Urinary bladder (tissue), 4 donors: ENCODE measurements around the gene BARX1. TPM values are rescaled to one million over a fixed set of nuclear protein-coding genes. Genes with fewer than 3 reads are reported as not detected.
"Not testable (repeated sequence)": the region's sequence is repeated elsewhere in the genome, so short reads cannot be mapped to it uniquely, and the experiment has no call there.

Source experiments
- DNase-seq: peaks from one replicate; pipeline ENCODE4 v3.0.0-alpha.2; 2015; ENCODE audit errors: extremely low spot score
- H3K27ac ChIP-seq: one replicate; pipeline ENCODE4 v1.5.1; 2013; ENCODE audit warnings: low read depth, mild to moderate bottlenecking, moderate library complexity
- H3K36me3 ChIP-seq: one replicate; pipeline ENCODE4 v1.6.1; 2013; ENCODE audit warnings: mild to moderate bottlenecking, moderate library complexity; ENCODE audit not compliant: insufficient read depth
- H3K4me1 ChIP-seq: one replicate; pipeline ENCODE4 v1.6.1; 2013; ENCODE audit warnings: mild to moderate bottlenecking, moderate library complexity; ENCODE audit not compliant: insufficient read depth
- H3K4me3 ChIP-seq: one replicate; pipeline ENCODE4 v1.5.1; 2013; ENCODE audit warnings: low read depth, low read length
- WGBS: extraction: QIAGEN DNeasy Blood & Tissue Kit; methylation state at CpG from one replicate; pipeline ENCODE4 v1.1.7; 2013; 5-methylcytosine and 5-hydroxymethylcytosine counted together
- polyA plus RNA-seq: library from polyadenylated mRNA; stranded (reverse); fragments of 200-250 nt; gene quantifications from one replicate; pipeline ENCODE4 v1.2.3, GENCODE V29; 2013
- total RNA-seq: library from RNA; depleted of rRNA; stranded (reverse); fragments of >200 nt; gene quantifications from one replicate; pipeline ENCODE4 v1.2.3, GENCODE V29; 2014
- donor health status: healthy with polysubstance abuse.
- donor health status: healthy.

The BARX1 gene
- total and polyA plus RNA-seq, 2 donors: not detected

- 85% methylated on average over 7 of the region's 7 CpGs for WGBS
- H3K4me1 ChIP-seq, H3K27ac ChIP-seq, H3K36me3 ChIP-seq, DNase-seq, H3K4me3 ChIP-seq: not testable (repeated sequence)
These were observed 15.6 kb downstream of the BARX1 start for GRCh38 chr9:93939589-93939988.

DNA sequence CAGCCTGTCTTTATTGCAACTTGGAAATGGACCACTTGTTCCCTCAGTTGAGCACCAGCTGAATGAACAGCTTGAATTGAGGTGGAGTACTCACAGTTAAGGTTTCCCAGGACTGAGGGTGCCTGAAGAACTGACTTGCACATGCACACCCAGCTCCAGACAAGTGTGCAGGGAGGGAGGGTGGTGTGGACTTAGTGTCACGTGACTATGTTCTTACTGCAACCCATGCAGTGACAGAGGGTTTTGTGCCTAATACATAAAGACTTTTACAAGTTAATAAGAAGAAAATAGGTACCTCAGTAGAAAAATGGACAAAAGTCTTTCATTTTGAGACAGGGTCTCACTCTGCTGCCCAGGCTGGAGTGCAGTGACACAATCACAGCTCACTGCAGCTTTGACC, 18.0 kb downstream of the BARX1 start:
- Histone ChIP-seq H3K36me3 (no peaks in the 10 kb centered on the region), H3K4me1 (no peaks in the 10 kb centered on the region), H3K4me3 (no peak overlapping the region), H3K27ac (no peak overlapping the region)
- no peak for DNase-seq
- 56% methylated on average over 1 of the region's 1 CpG for WGBS

DNA sequence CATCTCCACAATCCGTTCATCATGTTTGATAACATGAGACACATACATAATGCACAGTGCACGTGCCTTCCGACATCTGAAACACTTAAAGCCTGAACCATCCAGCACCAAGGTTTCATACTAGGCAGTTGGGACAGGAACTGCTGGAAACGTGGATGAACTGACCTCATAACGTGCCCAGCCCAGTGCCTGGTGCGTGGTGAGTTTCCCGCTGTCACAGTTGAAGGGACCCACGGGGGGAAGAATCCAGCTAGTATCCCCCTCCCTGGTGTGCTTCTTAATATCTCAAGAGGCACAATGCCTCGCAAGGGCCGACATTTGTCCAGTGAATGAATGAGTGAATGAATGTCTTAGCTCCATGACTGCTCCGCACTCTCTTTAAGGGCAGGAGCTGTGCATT, 23.2 kb downstream of the BARX1 start:
- 83% methylated on average over 11 of the region's 11 CpGs for WGBS

GRCh38 chr9:93930070-93930469, 25.1 kb downstream of the BARX1 start:
- H3K36me3 ChIP-seq: no peaks in the 10 kb centered on the region
- H3K4me1 ChIP-seq: no peaks in the 10 kb centered on the region
- no peak overlapping the region for H3K27ac ChIP-seq
- no peak overlapping the region for H3K4me3 ChIP-seq
- DNase-seq: no peak
- WGBS: 22% methylated on average over 8 of the region's 8 CpGs

More for the DNA sequence above, 23.2 kb downstream of the BARX1 start:
- no peaks in the 10 kb centered on the region for H3K36me3 ChIP-seq
- H3K4me1 ChIP-seq: no peaks in the 10 kb centered on the region
- H3K4me3 ChIP-seq: no peak overlapping the region
- no peak overlapping the region for H3K27ac ChIP-seq
- no peak for DNase-seq

- H3K4me3 ChIP-seq: no peak overlapping the region
- H3K36me3 ChIP-seq: no peaks in the 10 kb centered on the region
- H3K4me1 ChIP-seq: no peaks in the 10 kb centered on the region
- 69% methylated on average over 1 of the region's 1 CpG for WGBS
- no peak overlapping the region for H3K27ac ChIP-seq
- DNase-seq: no peak
These were observed 25.9 kb downstream of the BARX1 start for GRCh38 chr9:93929231-93929630.

GRCh38 chr9:93922535-93922934, 32.6 kb downstream of the BARX1 start:
- H3K36me3 ChIP-seq: no peaks in the 10 kb centered on the region
- 60% methylated on average over 4 of the region's 4 CpGs for WGBS
- no peak for DNase-seq

DNA sequence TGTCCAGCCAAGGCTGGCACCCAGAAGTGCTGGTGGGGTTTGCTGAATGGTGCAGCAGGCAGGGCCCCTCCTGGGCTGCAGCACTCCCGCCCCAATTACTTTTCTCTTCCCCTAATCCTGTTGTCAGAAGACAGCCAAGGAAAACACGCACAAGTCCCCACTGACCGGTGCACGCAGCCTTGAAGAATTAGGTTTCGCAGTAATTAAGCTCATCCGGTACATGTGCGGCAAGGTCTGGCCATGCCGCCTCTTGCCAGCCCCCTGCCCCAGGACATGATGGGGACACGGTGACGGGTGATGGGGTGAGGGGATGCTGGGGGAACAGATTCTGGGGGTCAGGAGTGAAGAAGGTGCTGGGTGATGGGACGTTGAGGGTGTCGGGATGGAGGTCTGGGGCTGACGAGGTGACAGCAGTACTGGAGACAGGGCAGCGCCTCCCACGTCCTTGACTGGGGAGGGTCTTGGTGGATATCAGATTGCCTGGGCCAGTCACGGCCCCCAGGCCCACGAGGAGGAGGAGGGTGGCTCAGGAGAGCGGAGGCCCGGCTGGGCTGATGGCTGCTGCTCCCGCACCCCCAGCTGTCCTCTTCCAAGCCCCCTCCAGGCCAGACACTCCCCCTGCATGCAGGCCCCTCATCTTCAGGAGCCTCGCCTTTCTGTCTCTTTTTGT, 34.9 kb downstream of the BARX1 start:
- DNase-seq: no peak
- 56% methylated on average over 21 of the region's 21 CpGs for WGBS

More at GRCh38 chr9:93922535-93922934, 32.6 kb downstream of the BARX1 start:
- H3K4me3 ChIP-seq: no peak overlapping the region
- H3K4me1 ChIP-seq: no peaks in the 10 kb centered on the region
- H3K27ac ChIP-seq: no peak overlapping the region

DNA sequence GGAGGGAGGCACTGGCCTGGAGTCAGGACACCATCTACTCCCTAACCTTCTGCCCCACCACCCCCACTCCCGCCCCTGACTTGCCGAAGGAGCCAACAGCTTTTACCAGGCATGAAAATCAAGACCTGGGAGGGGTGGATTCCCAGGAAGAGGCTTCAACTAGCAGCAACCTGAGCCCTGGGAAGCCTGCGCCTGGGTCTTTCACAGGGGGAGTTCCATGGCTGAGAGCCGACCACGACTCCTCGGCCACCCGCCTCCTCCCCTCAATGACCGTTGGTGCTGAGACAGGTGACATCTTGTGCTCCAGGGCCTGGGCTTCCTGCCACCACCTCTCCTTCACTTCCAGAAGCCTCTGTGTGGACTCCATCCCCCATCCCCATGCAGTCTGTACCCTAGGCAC, 37.1 kb downstream of the BARX1 start:
- Histone ChIP-seq H3K4me1 (no peaks in the 10 kb centered on the region), H3K27ac (no peak overlapping the region), H3K4me3 (no peak overlapping the region), H3K36me3 (no peaks in the 10 kb centered on the region)
- no peak for DNase-seq
- 45% methylated on average over 8 of the region's 8 CpGs for WGBS

More for the DNA sequence above, 34.9 kb downstream of the BARX1 start:
- H3K36me3 ChIP-seq: no peaks in the 10 kb centered on the region
- no peaks in the 10 kb centered on the region for H3K4me1 ChIP-seq
- H3K4me3 ChIP-seq: no peak overlapping the region
- no peak overlapping the region for H3K27ac ChIP-seq

- Histone ChIP-seq H3K4me1 (no peaks in the 10 kb centered on the region), H3K36me3 (no peaks in the 10 kb centered on the region), H3K27ac (no peak overlapping the region), H3K4me3 (no peak overlapping the region)
- no peak for DNase-seq
- 83% methylated on average over 10 of the region's 10 CpGs for WGBS
These were observed 37.9 kb downstream of the BARX1 start for GRCh38 chr9:93917121-93917853.

- Histone ChIP-seq H3K27ac (no peak overlapping the region), H3K36me3 (no peaks in the 10 kb centered on the region), H3K4me3 (no peak overlapping the region), H3K4me1 (no peaks in the 10 kb centered on the region)
- no peak for DNase-seq
- WGBS: 62% methylated on average over 5 of the region's 5 CpGs
These were observed 38.8 kb downstream of the BARX1 start for GRCh38 chr9:93916358-93916757.

DNA sequence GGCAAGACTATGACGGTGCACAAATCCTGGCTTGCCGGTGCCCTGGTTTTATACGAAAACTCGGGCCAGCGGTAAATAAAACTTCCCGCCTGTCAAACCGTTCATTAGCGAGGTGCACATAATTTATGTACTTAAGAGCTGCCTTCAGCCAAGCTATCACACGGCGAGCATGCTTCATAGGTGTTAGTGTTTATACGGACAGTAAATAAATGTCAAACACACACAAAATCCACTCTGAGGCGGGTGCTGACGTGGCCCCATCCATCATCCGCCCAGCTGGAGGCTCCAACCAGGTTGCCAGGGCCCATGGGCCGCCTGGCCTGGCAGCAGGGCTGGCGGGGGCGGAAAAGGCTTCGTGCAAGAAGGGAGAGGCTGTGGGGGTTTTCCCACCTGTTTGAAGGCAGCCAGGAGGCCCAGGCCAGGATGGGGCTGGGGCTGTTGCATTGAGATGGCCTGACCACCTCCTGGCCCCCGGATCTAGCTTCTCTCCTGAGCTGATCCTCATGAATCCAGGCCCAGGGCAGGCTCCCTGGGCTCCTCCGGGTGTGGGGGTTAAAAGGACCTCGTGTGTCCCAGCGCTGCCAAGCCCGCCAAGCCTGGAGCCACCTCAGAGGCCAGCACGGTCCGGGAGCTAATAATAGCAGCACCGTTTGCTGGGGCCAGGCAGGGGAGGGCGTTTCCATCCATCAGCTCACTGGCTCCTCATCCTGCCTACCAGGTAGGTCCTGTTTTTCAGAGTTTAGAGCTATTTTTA, 43.2 kb downstream of the BARX1 start:
- WGBS: 49% methylated on average over 27 of the region's 27 CpGs
- H3K4me1 ChIP-seq: no peaks in the 10 kb centered on the region
- no peak overlapping the region for H3K27ac ChIP-seq
- no peak overlapping the region for H3K4me3 ChIP-seq
- no peak for DNase-seq
- H3K36me3 ChIP-seq: no peaks in the 10 kb centered on the region

- Histone ChIP-seq H3K4me1 (no peaks in the 10 kb centered on the region), H3K36me3 (no peaks in the 10 kb centered on the region), H3K27ac (no peak overlapping the region), H3K4me3 (no peak overlapping the region)
- no peak for DNase-seq
- 80% methylated on average over 23 of the region's 23 CpGs for WGBS
These were observed 43.9 kb downstream of the BARX1 start for GRCh38 chr9:93911136-93911745.

DNA sequence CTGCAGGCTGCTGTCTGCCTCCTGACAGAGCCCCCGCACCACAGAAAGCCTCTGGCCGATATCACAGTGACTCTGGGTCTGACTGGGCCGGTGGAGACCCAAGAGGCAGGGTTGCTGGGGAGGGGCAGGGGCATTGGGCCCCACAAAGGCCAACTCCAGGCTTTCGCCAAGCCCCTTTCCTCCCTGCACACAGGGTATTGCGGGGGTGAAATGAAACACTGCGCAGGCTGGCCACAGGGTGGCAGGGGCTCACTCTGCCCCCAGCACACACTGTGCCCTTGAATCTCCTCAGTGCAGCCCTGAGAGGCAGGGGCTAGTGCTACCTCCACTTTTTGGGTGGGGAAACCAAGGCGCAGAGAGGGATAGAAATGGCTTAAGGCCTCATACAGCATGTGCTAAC, 44.6 kb downstream of the BARX1 start:
- no peaks in the 10 kb centered on the region for H3K4me1 ChIP-seq
- no peak overlapping the region for H3K27ac ChIP-seq
- H3K4me3 ChIP-seq: no peak overlapping the region
- WGBS: 90% methylated on average over 7 of the region's 7 CpGs
- H3K36me3 ChIP-seq: no peaks in the 10 kb centered on the region
- DNase-seq: no peak
